HG03039 (cell line): ENCODE data around the gene C19orf47.

Experiments used
- ATAC-seq: cut with Tn5 transposase; IDR thresholded peaks from one replicate; pipeline ENCODE4 v1.9.1; 2021; ENCODE audit warnings: mild to moderate bottlenecking, moderate library complexity; ENCODE audit not compliant: unreplicated experiment

C19orf47 gene

DNA sequence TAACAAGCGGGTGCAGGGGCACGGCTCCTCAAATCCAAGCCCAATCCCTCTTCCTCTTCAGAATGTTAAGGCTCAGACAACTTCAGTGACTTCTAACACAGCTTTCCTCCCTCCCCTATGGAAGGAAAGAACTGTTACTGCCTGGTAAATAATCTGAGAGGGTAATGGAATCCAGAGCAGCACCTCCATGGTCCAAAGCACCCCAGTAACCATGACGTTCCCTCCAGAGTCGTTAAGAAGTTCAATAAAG, 64.0 kb downstream of the C19orf47 start:
- ATAC-seq, result no peak

DNA sequence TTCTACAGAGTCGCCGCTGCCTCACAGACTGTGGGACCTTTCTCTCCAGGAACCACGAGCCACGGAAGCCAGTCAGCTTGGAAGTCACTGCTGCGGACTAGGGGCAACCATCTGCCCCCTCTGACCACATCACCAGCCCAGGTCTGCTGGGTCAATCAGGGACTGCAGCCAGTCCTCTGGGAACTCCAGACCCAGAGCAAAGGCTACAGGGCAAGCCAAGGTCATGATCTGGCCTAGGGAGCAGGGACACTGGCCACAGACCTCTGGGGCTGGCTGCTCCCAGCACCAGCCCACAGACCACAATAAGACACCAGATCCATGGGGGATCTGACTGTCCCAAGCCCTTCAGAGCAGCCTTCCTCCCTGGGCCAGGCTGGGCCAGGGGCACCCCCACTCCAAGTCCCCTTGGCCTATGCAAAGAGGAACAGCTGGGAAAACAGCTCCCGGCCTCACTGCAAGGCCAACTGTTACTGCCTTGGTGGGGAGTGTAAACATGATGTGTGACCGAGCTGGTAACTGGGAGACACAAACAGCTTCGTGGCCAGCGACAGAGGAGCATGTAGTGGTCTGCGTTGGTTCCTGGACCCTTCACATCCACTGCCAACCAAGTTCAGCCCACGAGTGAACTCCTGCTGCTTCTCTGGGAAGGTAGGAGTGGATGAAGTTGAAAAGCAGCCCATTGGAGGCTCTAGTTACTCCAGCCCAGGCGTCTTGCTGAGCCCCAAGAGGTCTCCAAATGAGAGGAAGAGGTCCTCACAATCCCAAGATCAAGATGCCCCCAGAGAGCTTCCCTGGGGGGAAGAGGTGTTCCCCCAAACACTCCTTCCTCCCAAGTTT, 64.6 kb downstream of the C19orf47 start:
- no peak for ATAC-seq

DNA sequence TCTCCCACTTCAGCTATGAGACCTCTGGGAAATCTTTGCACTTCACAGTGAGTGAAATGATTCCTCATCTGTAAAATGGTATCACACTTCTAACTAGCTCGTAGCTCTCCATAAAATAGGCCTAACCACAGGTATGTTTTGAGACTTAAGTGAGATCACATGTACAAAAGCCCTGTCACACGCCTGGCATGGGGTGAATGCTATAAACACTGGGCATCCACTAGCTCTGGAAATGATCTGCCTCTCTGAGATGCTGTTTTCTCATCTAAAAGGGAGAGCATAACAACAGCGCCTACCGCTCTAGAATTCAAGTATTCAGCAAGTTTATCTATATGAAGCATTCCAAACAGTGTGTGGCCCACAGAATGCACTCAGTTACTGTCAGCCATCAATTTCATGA, 65.3 kb downstream of the C19orf47 start:
- no peak for ATAC-seq

- no peak for ATAC-seq
Measured at GRCh38 chr19:40282209-40282580, 66.0 kb downstream of the C19orf47 start.

- ATAC-seq, result no peak
Measured at GRCh38 chr19:40281381-40282208, 66.6 kb downstream of the C19orf47 start.

DNA sequence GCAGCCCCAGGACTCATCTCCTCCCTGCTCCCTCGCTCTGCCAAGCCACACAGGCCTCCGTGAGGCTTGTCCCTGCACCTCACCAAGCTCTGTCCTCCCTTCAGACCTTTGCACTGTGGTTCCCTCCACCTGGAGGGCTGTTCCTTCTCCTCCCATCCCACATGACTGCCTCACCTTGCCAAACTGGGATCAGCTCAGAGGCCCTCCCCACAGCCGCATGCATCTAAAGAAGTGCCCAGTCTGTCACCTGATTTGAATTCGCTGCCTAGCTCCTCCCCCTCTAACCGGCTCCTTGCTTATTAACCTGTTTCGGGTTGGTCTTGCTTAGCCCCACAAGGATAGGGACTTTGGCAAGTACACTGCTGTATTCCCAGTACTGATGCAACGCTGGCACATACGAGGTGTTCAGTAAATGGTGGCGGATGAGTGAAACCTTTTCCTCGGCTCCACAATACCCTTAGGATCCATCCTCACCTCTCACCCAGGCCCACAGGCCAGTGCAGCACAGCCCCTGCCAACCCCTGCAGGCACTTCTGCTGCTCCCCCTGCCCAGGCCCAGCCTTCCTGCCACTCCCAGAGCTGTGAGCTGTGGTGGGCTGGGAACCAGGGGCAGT, 67.5 kb downstream of the C19orf47 start:
- ATAC-seq, result no peak

DNA sequence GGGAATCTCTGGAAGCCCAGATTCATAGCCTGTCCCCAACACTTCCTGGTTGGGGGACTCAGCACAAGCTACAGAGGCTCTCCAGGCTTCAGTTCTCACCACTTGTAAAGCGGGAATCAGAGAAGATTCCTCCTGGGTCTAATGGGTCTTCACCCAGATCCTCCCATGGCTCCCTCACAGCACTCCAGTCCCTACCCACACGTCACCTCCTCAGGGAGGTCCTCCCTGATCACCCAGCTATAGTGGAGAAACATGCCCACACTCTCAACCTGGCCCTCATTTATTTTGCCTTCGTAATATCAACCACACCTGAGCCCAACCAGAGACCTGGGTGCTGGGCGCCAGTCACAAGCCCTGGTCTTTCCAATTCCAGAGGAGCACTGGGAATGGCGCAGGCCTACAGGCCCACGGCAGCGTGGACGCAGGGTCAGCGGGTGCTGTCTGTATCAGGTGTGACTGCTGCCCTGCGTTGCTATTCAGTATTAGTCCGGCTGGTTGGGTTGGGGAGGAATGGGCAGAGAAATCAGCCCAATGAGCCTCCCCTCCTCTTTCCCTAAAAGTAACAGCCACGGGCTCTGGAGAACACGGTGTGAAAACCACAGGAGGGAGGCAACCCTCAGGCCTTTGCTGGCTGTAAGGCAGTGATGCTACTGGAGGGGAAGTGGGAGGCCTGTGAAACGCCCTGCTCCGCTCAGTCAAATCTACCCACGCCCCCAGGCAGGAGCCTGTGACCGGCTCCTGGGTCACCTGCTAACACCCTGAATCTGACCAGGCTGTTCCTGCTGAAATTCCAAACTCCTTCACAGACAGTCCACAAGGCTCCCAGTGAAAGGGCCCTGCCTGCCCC, 68.2 kb downstream of the C19orf47 start:
- ATAC-seq, result no peak

DNA sequence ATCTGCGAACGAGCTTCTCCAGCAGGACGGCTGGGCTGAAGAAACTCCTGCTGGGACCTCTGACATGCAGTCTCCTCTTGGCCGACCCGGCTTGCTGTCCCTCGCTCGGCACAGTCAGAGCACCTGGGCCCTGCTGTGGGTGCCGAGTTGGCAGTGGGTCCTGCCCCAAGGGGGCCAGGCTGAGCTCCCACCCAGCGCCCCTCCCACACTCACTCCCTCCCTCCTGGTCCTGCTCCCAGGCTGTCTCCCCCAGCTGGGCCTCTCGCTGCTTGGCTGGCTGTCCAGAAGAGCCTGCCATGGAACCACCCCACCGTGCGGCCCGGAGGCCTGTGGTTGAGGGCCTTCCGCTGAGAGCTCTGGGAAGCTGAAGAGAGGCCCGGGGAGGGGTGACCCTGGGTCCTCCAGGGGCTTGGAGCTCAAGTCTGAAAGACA, 69.1 kb downstream of the C19orf47 start:
- ATAC-seq, result no peak

DNA sequence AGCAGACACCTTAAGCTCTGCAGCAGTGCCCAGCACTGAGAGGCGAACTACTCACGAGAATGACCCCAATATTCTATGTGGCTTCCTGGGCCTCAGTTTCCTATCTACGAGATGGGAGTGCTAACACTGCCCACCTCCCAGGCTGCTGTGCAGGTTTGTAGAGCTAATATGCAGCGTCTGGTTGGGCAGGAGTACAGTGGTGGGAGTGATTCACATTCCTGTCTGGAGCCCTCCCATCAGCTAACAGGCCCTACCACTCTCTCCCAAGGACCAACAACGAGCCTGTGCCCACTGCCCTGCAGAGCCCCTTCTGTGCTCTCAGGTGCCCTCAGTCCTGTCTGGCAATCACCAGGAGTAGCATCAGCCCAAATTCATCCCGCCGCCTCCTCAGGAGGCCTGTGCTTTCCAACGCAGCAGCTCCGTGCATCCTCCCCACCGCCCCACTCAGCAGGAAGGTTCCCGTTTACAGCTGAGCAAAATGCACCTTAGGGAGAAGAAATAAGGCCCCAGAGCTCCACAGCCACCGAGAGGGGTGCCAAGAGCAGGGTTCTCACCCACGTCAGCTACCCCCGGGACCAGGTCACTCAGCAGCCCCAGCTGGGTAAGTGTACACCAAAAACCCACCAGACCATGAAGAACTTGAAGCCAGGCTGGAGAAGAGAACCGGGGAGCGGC, 69.7 kb downstream of the C19orf47 start:
- no peak for ATAC-seq

DNA sequence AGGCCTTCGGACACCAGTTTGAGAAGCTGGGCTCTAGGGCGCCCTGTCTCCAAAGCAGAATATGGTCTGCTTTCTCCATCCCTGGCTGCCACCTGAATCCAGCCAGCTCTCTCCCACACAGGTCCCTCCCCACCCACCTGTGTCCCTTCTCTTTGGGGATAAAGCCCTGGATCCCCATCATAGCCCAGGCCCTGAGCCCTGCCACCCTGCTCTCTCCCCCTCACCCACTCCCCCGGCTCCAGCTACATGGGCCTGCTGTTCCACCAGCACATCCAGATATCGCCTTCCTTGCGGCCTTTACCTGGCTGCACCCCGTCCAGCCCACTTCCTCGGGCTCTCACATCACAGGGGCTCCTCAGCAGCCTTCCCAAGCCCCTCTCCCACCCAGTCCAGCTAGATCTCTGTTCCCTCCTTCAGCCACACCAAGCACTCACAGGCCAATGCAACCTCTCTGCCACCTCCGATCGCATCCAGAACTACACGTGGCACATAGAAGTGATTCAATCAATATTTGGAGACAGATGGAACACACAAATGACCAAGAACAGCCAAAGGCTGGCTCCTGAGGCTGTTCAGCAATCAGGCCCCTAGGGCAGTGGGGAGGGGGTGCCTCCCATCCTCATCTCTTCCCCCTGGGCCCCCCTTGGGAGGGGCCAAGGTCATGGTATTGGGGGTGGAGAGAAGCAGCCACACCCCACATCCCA, 70.7 kb downstream of the C19orf47 start:
- ATAC-seq, result no peak

- ATAC-seq, result no peak
Measured at GRCh38 chr19:40274585-40275544, 73.3 kb downstream of the C19orf47 start.

GRCh38 chr19:40273469-40274360, 74.5 kb downstream of the C19orf47 start:
- no peak for ATAC-seq

GRCh38 chr19:40272261-40272660, 75.9 kb downstream of the C19orf47 start:
- no peak for ATAC-seq

DNA sequence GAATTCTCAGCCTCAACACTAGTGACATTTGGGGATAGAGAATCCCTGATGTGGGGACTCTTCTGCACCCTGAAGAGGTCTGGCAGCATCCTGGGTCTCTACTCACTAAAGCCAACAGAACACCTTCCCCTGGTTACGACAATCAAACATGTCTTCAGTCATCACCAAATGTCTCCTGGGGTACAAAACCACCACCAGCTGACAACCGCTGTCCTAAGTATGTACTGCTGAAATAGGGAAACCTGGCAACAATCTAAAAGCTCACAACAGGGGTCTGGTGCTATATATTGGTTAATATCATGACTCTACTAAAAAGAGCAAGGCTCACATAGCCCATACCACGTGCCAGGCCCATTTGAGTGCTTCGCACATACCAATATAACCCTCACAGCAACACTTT, 76.5 kb downstream of the C19orf47 start:
- ATAC-seq, result no peak

- ATAC-seq, result no peak
Measured at GRCh38 chr19:40270362-40271089, 77.7 kb downstream of the C19orf47 start.
